ENCODE measurements around the gene UFM1. TPM values are rescaled to one million over a fixed set of nuclear protein-coding genes. Genes with fewer than 3 reads are reported as not detected.

UFM1 gene
- total and polyA plus RNA-seq, 12 donors, result 22.4 to 106 (median 50.1) TPM

DNA sequence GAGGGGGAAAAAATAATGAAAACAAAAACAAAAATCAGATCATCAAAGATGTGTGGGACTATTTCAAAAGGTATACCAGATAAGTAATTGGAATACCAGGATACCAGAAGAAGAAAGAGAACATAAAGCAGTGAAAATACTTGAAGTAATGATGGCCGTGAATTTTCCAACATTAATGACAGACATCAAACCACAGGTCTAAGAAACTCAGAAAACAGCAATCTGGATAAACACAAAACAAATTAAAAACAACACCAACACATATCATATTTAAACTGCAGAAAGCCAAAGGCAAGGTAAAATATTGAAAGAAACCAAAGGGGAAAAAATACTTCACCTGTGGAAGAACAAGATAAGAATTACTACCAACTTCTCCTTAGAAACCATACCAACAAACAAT lies 24.2 kb upstream of the UFM1 start:
- H3K27me3 ChIP-seq, result no peaks in the 10 kb centered on the region
- DNase-seq, result no peak
- no peak for TF ChIP-seq POLR2A (IDR thresholded peaks at IDR 0.05)
- TF ChIP-seq, protein P1, sequence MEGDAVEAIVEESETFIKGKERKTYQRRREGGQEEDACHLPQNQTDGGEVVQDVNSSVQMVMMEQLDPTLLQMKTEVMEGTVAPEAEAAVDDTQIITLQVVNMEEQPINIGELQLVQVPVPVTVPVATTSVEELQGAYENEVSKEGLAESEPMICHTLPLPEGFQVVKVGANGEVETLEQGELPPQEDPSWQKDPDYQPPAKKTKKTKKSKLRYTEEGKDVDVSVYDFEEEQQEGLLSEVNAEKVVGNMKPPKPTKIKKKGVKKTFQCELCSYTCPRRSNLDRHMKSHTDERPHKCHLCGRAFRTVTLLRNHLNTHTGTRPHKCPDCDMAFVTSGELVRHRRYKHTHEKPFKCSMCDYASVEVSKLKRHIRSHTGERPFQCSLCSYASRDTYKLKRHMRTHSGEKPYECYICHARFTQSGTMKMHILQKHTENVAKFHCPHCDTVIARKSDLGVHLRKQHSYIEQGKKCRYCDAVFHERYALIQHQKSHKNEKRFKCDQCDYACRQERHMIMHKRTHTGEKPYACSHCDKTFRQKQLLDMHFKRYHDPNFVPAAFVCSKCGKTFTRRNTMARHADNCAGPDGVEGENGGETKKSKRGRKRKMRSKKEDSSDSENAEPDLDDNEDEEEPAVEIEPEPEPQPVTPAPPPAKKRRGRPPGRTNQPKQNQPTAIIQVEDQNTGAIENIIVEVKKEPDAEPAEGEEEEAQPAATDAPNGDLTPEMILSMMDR (IDR thresholded peaks at IDR 0.05), result no peak
- no peak overlapping the region for H3K4me3 ChIP-seq
- 88 to 100% (median 95%) methylated on average over 1 of the region's 1 CpG for WGBS, 4 donors
- H3K4me1 ChIP-seq (replicated peaks in 1 of 2), result no peaks in the 10 kb centered on the region
- H3K27ac ChIP-seq, result no peak overlapping the region
- intact Hi-C loops (cut with DNase I), result no loop called here
- H3K9me3 ChIP-seq (replicated peaks in 1 of 3), result no peaks in the 10 kb centered on the region
- no peaks in the 10 kb centered on the region for H3K36me3 ChIP-seq (replicated peaks in 1 of 2)

DNA sequence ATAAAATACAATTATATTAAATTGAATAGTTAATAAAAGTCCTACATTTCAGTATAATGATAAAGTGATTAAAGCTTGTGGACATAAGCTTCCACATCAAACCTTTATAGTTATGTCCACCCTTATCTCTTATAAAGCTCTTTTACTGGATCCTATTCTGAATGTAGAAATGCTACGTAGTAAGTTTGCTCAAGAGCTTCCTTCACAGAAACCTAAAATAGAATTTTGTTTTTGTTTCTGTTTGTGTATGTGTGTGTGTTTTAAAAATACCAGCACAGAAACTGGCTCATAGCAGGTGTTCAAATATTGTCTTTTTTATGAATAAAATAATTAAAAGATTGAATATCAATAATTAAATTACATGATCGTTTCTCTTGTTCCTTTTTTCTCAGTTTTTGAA lies 21.0 kb upstream of the UFM1 start:
- no peak overlapping the region for H3K4me3 ChIP-seq
- no peaks in the 10 kb centered on the region for H3K9me3 ChIP-seq (replicated peaks in 1 of 3)
- DNase-seq, result no peak
- no peaks in the 10 kb centered on the region for H3K4me1 ChIP-seq (replicated peaks in 1 of 2)
- WGBS, 4 donors, result 73 to 81% (median 77%) methylated on average over 2 of the region's 2 CpGs
- H3K36me3 ChIP-seq (replicated peaks in 1 of 2), result no peaks in the 10 kb centered on the region
- no peak overlapping the region for H3K27ac ChIP-seq
- TF ChIP-seq, protein P1 (IDR thresholded peaks at IDR 0.05), result no peak
- no peak for TF ChIP-seq POLR2A (IDR thresholded peaks at IDR 0.05)
- no peaks in the 10 kb centered on the region for H3K27me3 ChIP-seq
- intact Hi-C loops (cut with DNase I), result no loop called here

DNA sequence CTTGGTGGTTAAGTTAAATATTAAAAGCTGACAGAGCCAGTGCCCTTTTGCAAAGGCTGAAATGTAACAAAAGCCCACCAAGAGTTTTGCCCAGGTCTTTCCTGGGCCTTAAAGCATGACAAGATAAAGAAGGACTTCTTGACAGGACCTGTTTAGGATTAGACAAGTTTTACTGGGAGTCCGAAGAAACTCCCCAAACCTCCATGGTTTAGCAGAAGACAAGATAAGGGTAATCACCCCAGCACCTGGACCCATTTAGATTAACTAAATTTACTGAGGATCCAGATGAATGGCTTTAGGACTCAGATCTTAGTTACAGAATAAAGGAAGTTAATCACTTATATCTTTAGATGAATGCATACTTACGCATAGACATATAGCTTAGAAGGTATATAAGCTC lies 14.8 kb upstream of the UFM1 start:
- DNase-seq, result no peak
- Histone ChIP-seq H3K4me3 (no peak overlapping the region), H3K4me1 (replicated peaks in 1 of 2) (no peaks in the 10 kb centered on the region), H3K27ac (no peak overlapping the region), H3K9me3 (replicated peaks in 1 of 3) (no peaks in the 10 kb centered on the region), H3K27me3 (no peaks in the 10 kb centered on the region), H3K36me3 (replicated peaks in 1 of 2) (peaks cover 0 to 3% of the 10 kb centered on the region in 2 donors)
- WGBS, 4 donors, result 94 to 97% (median 96%) methylated on average over 2 of the region's 2 CpGs
- no peak for TF ChIP-seq POLR2A (IDR thresholded peaks at IDR 0.05)
- TF ChIP-seq, protein P1 (IDR thresholded peaks at IDR 0.05), result no peak
- intact Hi-C loops (cut with DNase I), result no loop called here

DNA sequence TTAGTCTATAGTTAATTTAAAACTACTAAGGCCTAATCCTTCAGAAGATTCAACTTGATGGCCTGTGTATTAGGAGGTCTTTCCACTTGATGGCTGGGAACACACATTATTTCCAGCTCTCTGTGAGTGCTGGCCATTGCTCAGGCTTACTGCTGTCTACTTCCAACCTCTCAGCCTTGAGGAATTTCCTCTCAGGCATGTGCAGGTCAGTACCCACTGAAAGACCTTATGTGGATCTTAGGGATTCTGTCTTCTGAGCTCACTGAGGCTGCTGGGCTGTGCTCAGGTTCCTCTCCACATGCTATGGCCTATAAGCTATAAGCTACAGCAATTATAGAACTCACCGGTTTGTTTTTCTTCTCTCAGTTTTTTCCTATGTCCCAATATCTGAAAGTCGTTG lies 11.6 kb upstream of the UFM1 start:
- 91 to 98% (median 96%) methylated on average over 2 of the region's 2 CpGs for WGBS, 4 donors
- H3K27me3 ChIP-seq, result no peaks in the 10 kb centered on the region
- no peak overlapping the region for H3K4me3 ChIP-seq
- intact Hi-C loops (cut with DNase I), result no loop called here
- DNase-seq, result no peak
- no peaks in the 10 kb centered on the region for H3K9me3 ChIP-seq (replicated peaks in 1 of 3)
- no peaks in the 10 kb centered on the region for H3K4me1 ChIP-seq (replicated peaks in 1 of 2)
- TF ChIP-seq, protein P1 (IDR thresholded peaks at IDR 0.05), result no peak
- TF ChIP-seq POLR2A (IDR thresholded peaks at IDR 0.05), result no peak
- no peak overlapping the region for H3K27ac ChIP-seq
- peaks cover 0 to 3% of the 10 kb centered on the region in 2 donors for H3K36me3 ChIP-seq (replicated peaks in 1 of 2)

Measured in adrenal gland (tissue), 12 donors.